Sigmoid colon (tissue), 7 donors: ENCODE results near the gene TRPM2. TPM values are rescaled to one million over a fixed set of nuclear protein-coding genes. Genes with fewer than 3 reads are reported as not detected.

Experiments used
- DNase-seq: peaks from one replicate; pipeline ENCODE4 v3.0.0-alpha.2; 2019
- H3K27ac ChIP-seq, 4 donors: fragments of 200-600 bp; sonication (generic); one replicate each; pipeline ENCODE4 v1.5.1; 2016 to 2019; ENCODE audit warnings: mild to moderate bottlenecking in 1 of 4
- H3K27me3 ChIP-seq, 3 donors: fragments of 200-600 bp; sonication (generic); one replicate each; pipeline ENCODE4 v1.5.1; 2019; ENCODE audit warnings: mild to moderate bottlenecking in 1 of 3
- H3K36me3 ChIP-seq, 4 donors: fragments of 200-600 bp; sonication (generic); one replicate each; pipeline ENCODE4 v1.5.1; 2016 to 2019
- H3K4me1 ChIP-seq, 4 donors: fragments of 200-600 bp; sonication (generic); one replicate each; pipeline ENCODE4 v1.5.1; 2017 to 2019
- H3K4me3 ChIP-seq, 4 donors: fragments of 200-600 bp; sonication (generic); one replicate each; pipeline ENCODE4 v1.5.1; 2017 to 2019; ENCODE audit warnings: mild to moderate bottlenecking in 2 of 4, moderate library complexity in 1 of 4
- H3K9me3 ChIP-seq, 4 donors: fragments of 200-600 bp in 3 of 4; sonication (generic) in 3 of 4; one replicate each; pipeline versions ENCODE4 v1.5.1 to v1.6.1; 2013 to 2019
- CTCF ChIP-seq, 4 experiments: fragments of 450-650 bp in 3 of 4; fragments of 200-600 bp in 1 of 4; IDR thresholded peaks; one replicate each; pipeline ENCODE4 v1.5.1; 2016 to 2019; ENCODE audit warnings: antibody characterized with exemption in 4 of 4, mild to moderate bottlenecking in 3 of 4, moderate library complexity in 2 of 4
- EP300 ChIP-seq, 4 donors: sonication (generic); formaldehyde crosslinking; IDR thresholded peaks; one replicate each; pipeline ENCODE4 v1.6.1; 2017; ENCODE audit warnings: antibody characterized with exemption in 4 of 4
- POLR2A ChIP-seq, 2 donors: fragments of 450-650 bp; IDR thresholded peaks; one replicate each; pipeline ENCODE4 v1.6.1; 2016; ENCODE audit warnings: antibody characterized with exemption in 2 of 2, mild to moderate bottlenecking in 2 of 2, moderate library complexity in 2 of 2
- POLR2AphosphoS5 ChIP-seq, 4 donors: sonication (generic); formaldehyde crosslinking; IDR thresholded peaks; one replicate each; pipeline ENCODE4 v1.6.1; 2017; ENCODE audit warnings: antibody characterized with exemption in 4 of 4
- WGBS, 2 donors: extraction: QIAGEN DNeasy Blood & Tissue Kit; methylation state at CpG; one replicate each; pipeline ENCODE4 v1.1.7; 2013; 5-methylcytosine and 5-hydroxymethylcytosine counted together
- intact Hi-C: fragments of 100-400 bp; cut with DNase I; formaldehyde crosslinking; loops from one replicate; pipeline ENCODE4 v1.15.1; 2023
- polyA plus RNA-seq, 3 donors: library from polyadenylated mRNA; stranded (reverse); fragments of 200-250 nt; gene quantifications; one replicate each; pipeline ENCODE4 v1.2.3, GENCODE V29; 2013
- total RNA-seq, 4 donors: library from RNA; depleted of rRNA; stranded (reverse); fragments of >200 nt; gene quantifications; one replicate each; pipeline ENCODE4 v1.1.0, GENCODE V29; 2016
- donor health status: healthy with polysubstance abuse.
- donor health status: Bipolar disorder and iron deficiency.
- donor health status: healthy.

The TRPM2 gene
- total and polyA plus RNA-seq, 7 donors: 1.6 to 4.9 (median 3.4) TPM

DNA sequence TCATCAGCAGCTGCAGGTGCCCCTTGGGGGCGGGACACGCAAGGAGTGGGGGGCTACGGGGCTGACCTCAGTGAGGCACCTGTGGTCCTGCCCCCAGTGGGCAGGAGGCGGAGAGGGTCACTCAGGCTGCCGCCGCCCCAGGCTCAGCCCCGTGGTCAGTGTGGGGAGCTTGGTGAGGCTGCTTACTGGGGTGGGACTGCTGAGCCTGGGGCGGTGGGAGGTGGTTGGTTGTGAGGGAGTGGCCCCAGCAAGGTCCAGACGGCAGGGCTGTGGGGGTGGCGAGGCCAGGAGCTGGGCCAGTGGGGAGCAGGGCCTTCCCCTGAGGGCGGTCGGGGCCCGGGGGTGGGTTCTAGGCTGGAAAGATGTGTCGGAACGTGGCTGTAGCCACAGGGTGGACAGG, 39.3 kb upstream of the TRPM2 start:
- H3K27ac ChIP-seq: no peak overlapping the region
- WGBS, 2 donors: 87 to 89% methylated on average over 15 of the region's 15 CpGs

DNA sequence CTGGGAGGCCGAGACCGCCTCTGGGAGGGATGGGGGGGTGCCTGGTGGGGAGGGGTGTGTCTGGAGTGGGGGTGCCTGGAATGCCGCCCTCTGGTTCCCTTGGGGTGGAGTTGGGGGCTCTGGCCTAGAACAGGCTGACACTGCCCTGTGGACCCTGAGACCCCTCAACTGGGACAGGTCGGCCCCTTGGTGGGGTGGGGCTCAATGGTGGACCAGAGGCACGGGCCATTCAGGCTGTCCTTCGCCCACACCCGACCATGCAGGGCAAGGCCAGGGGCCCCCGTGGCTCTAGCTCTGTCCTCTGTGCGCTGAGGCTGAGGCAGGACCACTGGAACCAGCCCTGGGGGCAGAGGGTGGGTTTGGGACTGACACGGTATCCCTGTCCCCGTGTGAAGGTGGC, 38.9 kb upstream of the TRPM2 start:
- no peak overlapping the region for H3K4me3 ChIP-seq
- peaks cover 16 to 95% (median 52%) of the 10 kb centered on the region in 4 donors for H3K36me3 ChIP-seq
- H3K27me3 ChIP-seq: no peaks in the 10 kb centered on the region
- DNase-seq: no peak
- 92 to 95% methylated on average over 11 of the region's 11 CpGs for WGBS, 2 donors
- TF ChIP-seq POLR2AphosphoS5 (IDR thresholded peaks at IDR 0.05) (no peak), EP300 (IDR thresholded peaks at IDR 0.05) (no peak), CTCF (IDR thresholded peaks at IDR 0.05) (no peak), POLR2A (IDR thresholded peaks at IDR 0.05) (no peak)
- H3K9me3 ChIP-seq: no peaks in the 10 kb centered on the region
- H3K27ac ChIP-seq: no peak overlapping the region
- intact Hi-C loops: no loop called here
- no peaks in the 10 kb centered on the region for H3K4me1 ChIP-seq

More for the DNA sequence above, 39.3 kb upstream of the TRPM2 start:
- intact Hi-C loops: no loop called here
- H3K27me3 ChIP-seq: no peaks in the 10 kb centered on the region
- H3K9me3 ChIP-seq: no peaks in the 10 kb centered on the region
- TF ChIP-seq EP300 (IDR thresholded peaks at IDR 0.05) (no peak), CTCF (IDR thresholded peaks at IDR 0.05) (no peak), POLR2AphosphoS5 (IDR thresholded peaks at IDR 0.05) (no peak), POLR2A (IDR thresholded peaks at IDR 0.05) (no peak)
- no peak overlapping the region for H3K4me3 ChIP-seq
- no peaks in the 10 kb centered on the region for H3K4me1 ChIP-seq
- DNase-seq: no peak
- H3K36me3 ChIP-seq: peaks cover 16 to 90% (median 50%) of the 10 kb centered on the region in 4 donors

DNA sequence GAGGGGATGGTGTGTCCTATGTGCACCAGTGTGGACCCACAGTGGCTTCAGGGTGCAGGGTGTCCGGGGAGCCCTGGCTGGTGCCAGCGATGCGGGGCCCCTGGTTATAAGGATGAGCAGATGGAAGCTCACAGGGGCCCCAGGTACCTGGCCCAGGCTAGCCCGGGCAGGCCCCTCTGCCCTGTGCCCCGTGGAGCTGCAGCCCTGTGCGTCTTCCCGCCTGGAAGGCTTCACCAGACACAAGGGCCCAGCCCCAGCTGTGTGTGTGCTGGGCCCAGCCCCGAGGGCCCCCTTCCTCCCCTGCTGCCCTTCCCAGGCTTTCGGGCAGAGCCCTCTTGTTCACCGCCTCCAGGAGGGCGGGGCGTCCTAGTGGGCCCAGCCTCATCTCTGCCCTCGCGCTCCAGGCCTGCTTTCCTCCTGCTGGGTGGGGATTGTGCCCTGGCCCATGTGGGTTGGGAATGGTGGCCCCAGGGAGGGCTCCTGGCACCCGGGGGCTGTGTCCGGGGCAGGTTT, 37.7 kb upstream of the TRPM2 start:
- no peak overlapping the region for H3K27ac ChIP-seq
- intact Hi-C loops: no loop called here
- no peaks in the 10 kb centered on the region for H3K27me3 ChIP-seq
- H3K36me3 ChIP-seq: peaks cover 16 to 93% (median 51%) of the 10 kb centered on the region in 4 donors
- no peaks in the 10 kb centered on the region for H3K9me3 ChIP-seq
- no peak for TF ChIP-seq POLR2AphosphoS5 (IDR thresholded peaks at IDR 0.05)
- DNase-seq: no peak
- WGBS, 2 donors: 82 to 87% methylated on average over 16 of the region's 16 CpGs
- H3K4me1 ChIP-seq: no peaks in the 10 kb centered on the region
- H3K4me3 ChIP-seq: no peak overlapping the region

DNA sequence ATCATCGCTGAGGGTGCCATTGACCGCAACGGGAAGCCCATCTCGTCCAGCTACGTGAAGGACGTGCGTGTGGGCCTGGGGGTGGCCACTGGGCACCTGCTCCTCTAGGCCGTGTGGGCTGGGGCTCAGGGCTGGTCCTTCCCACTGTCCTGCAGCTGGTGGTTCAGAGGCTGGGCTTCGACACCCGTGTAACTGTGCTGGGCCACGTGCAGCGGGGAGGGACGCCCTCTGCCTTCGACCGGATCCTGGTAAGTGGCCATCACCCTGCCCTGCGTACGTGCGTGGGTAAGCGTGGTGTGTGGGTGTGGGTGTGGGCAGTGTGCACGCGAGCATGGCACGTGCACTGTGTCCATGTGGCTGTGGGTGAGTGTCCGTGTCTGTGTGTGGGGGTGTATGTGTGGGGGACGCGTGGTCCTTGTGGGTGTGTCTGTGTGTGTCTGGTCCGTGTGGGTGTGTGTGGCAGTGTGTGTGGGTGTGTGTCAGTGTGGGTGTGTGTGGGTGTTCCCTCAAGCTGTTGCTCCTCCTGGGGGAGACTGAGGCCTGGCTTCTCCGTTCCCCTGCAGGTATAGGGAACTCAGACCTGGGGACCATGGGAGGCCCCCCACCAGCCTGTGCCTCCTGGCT, 37.0 kb upstream of the TRPM2 start:
- WGBS, 2 donors: 91 to 92% methylated on average over 27 of the region's 27 CpGs
- peaks cover 14 to 90% (median 46%) of the 10 kb centered on the region in 4 donors for H3K36me3 ChIP-seq
- intact Hi-C loops: no loop called here
- TF ChIP-seq CTCF (IDR thresholded peaks at IDR 0.05) (no peak), POLR2A (IDR thresholded peaks at IDR 0.05) (no peak), EP300 (IDR thresholded peaks at IDR 0.05) (no peak), POLR2AphosphoS5 (IDR thresholded peaks at IDR 0.05) (no peak)
- no peaks in the 10 kb centered on the region for H3K27me3 ChIP-seq
- H3K27ac ChIP-seq: no peak overlapping the region
- no peaks in the 10 kb centered on the region for H3K4me1 ChIP-seq
- H3K4me3 ChIP-seq: no peak overlapping the region
- no peaks in the 10 kb centered on the region for H3K9me3 ChIP-seq
- no peak for DNase-seq

GRCh38 chr21:44317241-44317782, 36.1 kb upstream of the TRPM2 start:
- 94% methylated on average over 19 of the region's 19 CpGs for WGBS, 2 donors
- H3K27ac ChIP-seq: no peak overlapping the region
- TF ChIP-seq POLR2AphosphoS5 (IDR thresholded peaks at IDR 0.05): no peak
- no peak for TF ChIP-seq EP300 (IDR thresholded peaks at IDR 0.05)
- H3K4me3 ChIP-seq: no peak overlapping the region
- intact Hi-C loops: no loop called here
- no peaks in the 10 kb centered on the region for H3K9me3 ChIP-seq
- H3K4me1 ChIP-seq: no peaks in the 10 kb centered on the region
- no peaks in the 10 kb centered on the region for H3K27me3 ChIP-seq
- no peak for DNase-seq
- peaks cover 12 to 90% (median 43%) of the 10 kb centered on the region in 4 donors for H3K36me3 ChIP-seq
